Measurements from ENCODE around the gene TPPP3. TPM values are rescaled to one million over a fixed set of nuclear protein-coding genes. Genes with fewer than 3 reads are reported as not detected.

The TPPP3 gene
- total and polyA plus RNA-seq, 4 donors = 164 to 371 (median 185) TPM

- Histone ChIP-seq H3K9me3 (ENCODE audit: control insufficient read depth in 4 of 4, insufficient read depth in 3 of 4, low read length in 3 of 4) (no peaks in the 10 kb centered on the region), H3K27me3 (ENCODE audit: control insufficient read depth in 3 of 3, insufficient read depth in 3 of 3, low read length in 2 of 3) (peaks cover 0 to 9% (median 4%) of the 10 kb centered on the region in 3 donors), H3K4me3 (no peak overlapping the region), H3K36me3 (ENCODE audit: control insufficient read depth in 4 of 4, insufficient read depth in 4 of 4, low read length in 4 of 4) (no peaks in the 10 kb centered on the region), H3K4me1 (ENCODE audit: control insufficient read depth in 5 of 5, insufficient read depth in 5 of 5, low read length in 5 of 5) (peaks cover 0 to 54% (median 30%) of the 10 kb centered on the region in 5 donors), H3K27ac (ENCODE audit: low read depth in 1 of 2, low read length in 1 of 2) (peak overlapping the region; percentile 50 to 62), H3K9ac (ENCODE audit: insufficient read depth in 1 of 2, low read length in 2 of 2) (peak overlapping the region in 1 of 2 donors; percentile 34)
- DNase-seq (peak; percentile 94 to 95 (median 95)), ATAC-seq (ENCODE audit: insufficient read depth, low FRiP score) (peak; percentile 33)
- WGBS, 2 donors = 40 to 58% methylated on average over 29 to 31 of the region's 31 CpGs
- TF ChIP-seq, protein P1, sequence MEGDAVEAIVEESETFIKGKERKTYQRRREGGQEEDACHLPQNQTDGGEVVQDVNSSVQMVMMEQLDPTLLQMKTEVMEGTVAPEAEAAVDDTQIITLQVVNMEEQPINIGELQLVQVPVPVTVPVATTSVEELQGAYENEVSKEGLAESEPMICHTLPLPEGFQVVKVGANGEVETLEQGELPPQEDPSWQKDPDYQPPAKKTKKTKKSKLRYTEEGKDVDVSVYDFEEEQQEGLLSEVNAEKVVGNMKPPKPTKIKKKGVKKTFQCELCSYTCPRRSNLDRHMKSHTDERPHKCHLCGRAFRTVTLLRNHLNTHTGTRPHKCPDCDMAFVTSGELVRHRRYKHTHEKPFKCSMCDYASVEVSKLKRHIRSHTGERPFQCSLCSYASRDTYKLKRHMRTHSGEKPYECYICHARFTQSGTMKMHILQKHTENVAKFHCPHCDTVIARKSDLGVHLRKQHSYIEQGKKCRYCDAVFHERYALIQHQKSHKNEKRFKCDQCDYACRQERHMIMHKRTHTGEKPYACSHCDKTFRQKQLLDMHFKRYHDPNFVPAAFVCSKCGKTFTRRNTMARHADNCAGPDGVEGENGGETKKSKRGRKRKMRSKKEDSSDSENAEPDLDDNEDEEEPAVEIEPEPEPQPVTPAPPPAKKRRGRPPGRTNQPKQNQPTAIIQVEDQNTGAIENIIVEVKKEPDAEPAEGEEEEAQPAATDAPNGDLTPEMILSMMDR (IDR thresholded peaks at IDR 0.05; ENCODE audit: control extremely low read depth, extremely low read depth) = no peak
Observed at GRCh38 chr16:67396159-67397035, 3.1 kb upstream of the TPPP3 start.

DNA sequence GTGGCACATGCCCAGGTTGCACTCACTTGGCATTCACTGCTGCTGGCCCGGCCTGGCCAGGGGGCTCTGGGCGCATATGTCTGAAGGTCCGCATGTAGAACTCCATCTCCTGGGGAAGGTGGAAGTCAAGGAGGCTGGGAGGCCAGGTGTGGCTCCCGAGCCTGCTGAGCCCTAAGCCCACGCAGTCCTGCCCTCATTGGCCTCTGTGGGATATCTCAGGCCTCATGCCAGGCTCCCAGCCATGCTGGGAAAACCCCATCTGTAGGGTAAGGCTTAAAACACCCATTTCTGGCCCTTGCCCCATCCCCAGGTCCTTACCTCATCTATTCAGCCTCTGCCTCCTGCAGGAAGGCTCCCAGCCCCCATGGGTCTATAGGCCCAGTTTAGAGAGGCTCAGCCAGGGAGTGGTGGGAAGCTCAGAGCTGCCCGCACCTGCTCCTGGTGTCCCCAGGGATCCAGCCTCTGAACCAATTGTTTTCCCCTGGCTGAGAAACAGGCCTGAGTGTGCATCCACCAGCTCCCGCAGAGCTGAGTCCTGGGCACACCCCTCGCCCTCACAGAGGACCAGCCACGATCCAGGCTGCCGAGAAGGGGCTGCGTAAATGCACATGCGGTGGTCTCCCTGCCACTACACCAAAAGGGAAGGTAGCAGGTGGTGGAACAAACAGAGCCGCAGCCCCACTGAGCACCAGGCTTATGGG lies 2.3 kb upstream of the TPPP3 start:
- Histone ChIP-seq H3K27ac (ENCODE audit: low read depth in 1 of 2, low read length in 1 of 2) (peak overlapping the region in 1 of 2 donors; percentile 42), H3K9me3 (ENCODE audit: control insufficient read depth in 4 of 4, insufficient read depth in 3 of 4, low read length in 3 of 4) (no peaks in the 10 kb centered on the region), H3K27me3 (ENCODE audit: control insufficient read depth in 3 of 3, insufficient read depth in 3 of 3, low read length in 2 of 3) (peaks cover 0 to 9% (median 4%) of the 10 kb centered on the region in 3 donors), H3K4me1 (ENCODE audit: control insufficient read depth in 5 of 5, insufficient read depth in 5 of 5, low read length in 5 of 5) (peaks cover 0 to 57% (median 30%) of the 10 kb centered on the region in 5 donors), H3K36me3 (ENCODE audit: control insufficient read depth in 4 of 4, insufficient read depth in 4 of 4, low read length in 4 of 4) (no peaks in the 10 kb centered on the region), H3K4me3 (no peak overlapping the region), H3K9ac (ENCODE audit: insufficient read depth in 1 of 2, low read length in 2 of 2) (no peak overlapping the region)
- no peak for ATAC-seq (ENCODE audit: insufficient read depth, low FRiP score)
- 84 to 93% methylated on average over 13 of the region's 13 CpGs for WGBS, 2 donors
- TF ChIP-seq, protein P1 (IDR thresholded peaks at IDR 0.05; ENCODE audit: control extremely low read depth, extremely low read depth) = no peak
- DNase-seq = no peak

DNA sequence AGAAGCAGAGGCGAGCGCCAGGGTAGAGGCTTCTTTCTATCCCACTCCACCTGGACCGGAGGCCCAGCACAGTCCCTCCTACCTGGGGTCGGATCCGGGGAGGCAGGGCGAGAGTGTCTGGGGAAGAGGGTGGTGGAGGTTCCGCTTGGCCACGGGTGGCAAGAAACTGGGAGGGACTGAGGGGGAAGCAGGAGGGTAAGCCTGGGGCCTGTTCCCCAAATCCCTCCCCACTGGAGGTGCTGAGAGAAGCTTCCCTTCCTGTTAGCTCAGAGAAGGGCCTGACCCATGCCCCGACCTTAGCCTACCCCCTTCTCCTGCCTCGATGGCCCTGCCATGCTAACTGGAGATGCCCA lies 1.8 kb upstream of the TPPP3 start:
- Histone ChIP-seq H3K27ac (ENCODE audit: low read depth in 1 of 2, low read length in 1 of 2) (peak overlapping the region in 1 of 2 donors; percentile 17), H3K9ac (ENCODE audit: insufficient read depth in 1 of 2, low read length in 2 of 2) (no peak overlapping the region), H3K4me3 (no peak overlapping the region), H3K4me1 (ENCODE audit: control insufficient read depth in 5 of 5, insufficient read depth in 5 of 5, low read length in 5 of 5) (peaks cover 0 to 56% (median 30%) of the 10 kb centered on the region in 5 donors), H3K36me3 (ENCODE audit: control insufficient read depth in 4 of 4, insufficient read depth in 4 of 4, low read length in 4 of 4) (no peaks in the 10 kb centered on the region), H3K27me3 (ENCODE audit: control insufficient read depth in 3 of 3, insufficient read depth in 3 of 3, low read length in 2 of 3) (peaks cover 0 to 9% (median 4%) of the 10 kb centered on the region in 3 donors), H3K9me3 (ENCODE audit: control insufficient read depth in 4 of 4, insufficient read depth in 3 of 4, low read length in 3 of 4) (no peaks in the 10 kb centered on the region)
- DNase-seq (peak in 1 of 3 donors; percentile 20), ATAC-seq (ENCODE audit: insufficient read depth, low FRiP score) (no peak)
- TF ChIP-seq, protein P1 (IDR thresholded peaks at IDR 0.05; ENCODE audit: control extremely low read depth, extremely low read depth) = no peak
- WGBS, 2 donors = 33 to 67% methylated on average over 10 of the region's 10 CpGs

Data from lung (tissue), 12 donors.